B cell (primary cell): ENCODE results near the gene GPC5. TPM values are rescaled to one million over a fixed set of nuclear protein-coding genes. Genes with fewer than 3 reads are reported as not detected.

Experiments used
- ATAC-seq: fragments of 200-7000 bp; cut with Tn5 transposase; one replicate; pipeline ENCODE4 v1.10.0; 2021; ENCODE audit warnings: low read depth, mild to moderate bottlenecking, moderate number of reproducible peaks, moderate library complexity
- CTCF ChIA-PET: fragments of 350-600 bp; sonication (Branson Sonifier 250); formaldehyde crosslinking; loops from one replicate; lab custom pipeline; 2021; ENCODE audit warnings: antibody characterized with exemption, inconsistent platforms; lab: Charles Lee
- POLR2A ChIA-PET: fragments of 350-600 bp; sonication (Branson Sonifier 250); formaldehyde crosslinking; loops from one replicate; lab custom pipeline; 2021; ENCODE audit warnings: antibody characterized with exemption; lab: Charles Lee
- DNase-seq: peaks from one replicate; pipeline ENCODE4 v3.0.0; 2013
- H2AFZ ChIP-seq: 2 replicates; pipeline ENCODE4 v1.6.1; 2012; ENCODE audit warnings: mild to moderate bottlenecking, low read depth, low read length; ENCODE audit not compliant: insufficient read depth, poor library complexity, severe bottlenecking
- H3K27ac ChIP-seq, 2 donors: 1 replicate in 1 of 2; 2 replicates in 1 of 2; pipeline ENCODE4 v1.5.1; 2012 to 2013; ENCODE audit warnings: low read length in 2 of 2, mild to moderate bottlenecking in 2 of 2, moderate library complexity in 1 of 2
- H3K27me3 ChIP-seq, 4 experiments: fragments of 200-600 bp in 1 of 4; sonication (generic) in 1 of 4; replicated peaks in 1 of 4; 1 replicate in 2 of 4; 2 replicates in 2 of 4; pipeline versions ENCODE4 v1.6.1 to v1.7.0; 2013 to 2016; ENCODE audit warnings: low read length in 3 of 4, mild to moderate bottlenecking in 2 of 4, mixed read lengths in 1 of 4, moderate library complexity in 1 of 4; ENCODE audit not compliant: insufficient read depth in 4 of 4, control insufficient read depth in 3 of 4; ENCODE audit errors: control extremely low read depth in 1 of 4
- H3K36me3 ChIP-seq, 2 experiments: replicated peaks in 1 of 2; 1 replicate in 1 of 2; 2 replicates in 1 of 2; pipeline versions ENCODE4 v1.6.1 to v1.7.1; 2013; ENCODE audit warnings: low read length in 1 of 2; ENCODE audit not compliant: insufficient read depth in 2 of 2, control insufficient read depth in 1 of 2; ENCODE audit errors: control extremely low read depth in 1 of 2, extremely low read depth in 1 of 2
- H3K4me1 ChIP-seq, 2 donors: fragments of 200-600 bp in 1 of 2; sonication (generic) in 1 of 2; 1 replicate in 1 of 2; 2 replicates in 1 of 2; pipeline versions ENCODE4 v1.5.1 to v1.6.1; 2013 to 2017; ENCODE audit warnings: low read length in 2 of 2; ENCODE audit not compliant: control insufficient read depth in 2 of 2, insufficient read depth in 2 of 2
- H3K4me2 ChIP-seq: replicated peaks from 2 replicates; pipeline ENCODE3; 2012; ENCODE audit warnings: mild to moderate bottlenecking, low read depth, low read length; ENCODE audit not compliant: poor library complexity, severe bottlenecking
- H3K4me3 ChIP-seq, 5 experiments: fragments of 200-600 bp in 1 of 5; sonication (generic) in 1 of 5; 1 replicate in 3 of 5; 2 replicates in 2 of 5; pipeline versions ENCODE4 v1.5.1 to v1.7.0; 2011 to 2016; ENCODE audit warnings: low read length in 4 of 5, mild to moderate bottlenecking in 4 of 5, low read depth in 2 of 5, control low read depth in 1 of 5, moderate library complexity in 1 of 5; ENCODE audit not compliant: insufficient read depth in 1 of 5; ENCODE audit errors: control extremely low read depth in 1 of 5, extremely low read depth in 1 of 5
- H3K79me2 ChIP-seq: fragments of 200-600 bp; sonication (generic); one replicate; pipeline ENCODE4 v1.6.0; 2016; ENCODE audit warnings: low read length; ENCODE audit not compliant: control insufficient read depth, insufficient read depth
- H3K9ac ChIP-seq: fragments of 200-600 bp; sonication (generic); 2 replicates; pipeline ENCODE4 v1.6.1; 2017; ENCODE audit warnings: mild to moderate bottlenecking, low read length, moderate library complexity
- H3K9me3 ChIP-seq, 3 donors: one replicate each; pipeline versions ENCODE4 v1.6.1 to v1.7.1; 2013; ENCODE audit warnings: low read length in 2 of 3; ENCODE audit not compliant: control insufficient read depth in 2 of 3, insufficient read depth in 1 of 3; ENCODE audit errors: control extremely low read depth in 1 of 3
- H4K20me1 ChIP-seq: 2 replicates; pipeline ENCODE4 v1.6.0; 2012; ENCODE audit warnings: mild to moderate bottlenecking, low read length; ENCODE audit not compliant: insufficient read depth, control insufficient read depth, poor library complexity, severe bottlenecking
- H3K27ac Mint-ChIP-seq: one replicate; pipeline ENCODE4 v1.8.0; 2021; ENCODE audit warnings: mixed read lengths
- H3K27me3 Mint-ChIP-seq: one replicate; pipeline ENCODE4 v1.8.0; 2021; ENCODE audit warnings: mixed read lengths
- H3K4me1 Mint-ChIP-seq: one replicate; pipeline ENCODE4 v1.8.0; 2021; ENCODE audit warnings: mixed read lengths
- H3K4me3 Mint-ChIP-seq: one replicate; pipeline ENCODE4 v1.8.0; 2021; ENCODE audit warnings: mixed read lengths
- H3K9me3 Mint-ChIP-seq: one replicate; pipeline ENCODE4 v1.8.0; 2022; ENCODE audit warnings: mixed read lengths; ENCODE audit not compliant: insufficient read depth
- EZH2 ChIP-seq: IDR thresholded peaks from 2 replicates; pipeline ENCODE4 v1.6.1; 2012; ENCODE audit warnings: borderline replicate concordance, low read depth, mild to moderate bottlenecking, moderate library complexity, low read length; ENCODE audit not compliant: insufficient read depth, poor library complexity, severe bottlenecking
- WGBS: methylation state at CpG from one replicate; pipeline ENCODE4 v1.1.5; 2013; ENCODE audit warnings: missing lambda C conversion rate; ENCODE audit not compliant: insufficient coverage; 5-methylcytosine and 5-hydroxymethylcytosine counted together
- intact Hi-C: fragments of 100-400 bp; cut with micrococcal nuclease; formaldehyde crosslinking; loops from one replicate; pipeline ENCODE4 v1.10.0; 2022
- polyA plus RNA-seq: library from polyadenylated mRNA; depleted of rRNA; stranded (reverse); fragments of >200 nt; gene quantifications from 2 replicates; pipeline ENCODE4 v1.2.3, GENCODE V29; 2012
- total RNA-seq, 2 donors: library from RNA; stranded (reverse); fragments of 120-200 nt in 1 of 2; gene quantifications; 1 replicate in 1 of 2; 2 replicates in 1 of 2; pipeline versions ENCODE4 v1.2.3 to v1.2.4, GENCODE V29; 2013 to 2022
- TF ChIP-seq, protein P1 (sequence below): fragments of 200-600 bp; IDR thresholded peaks from one replicate; pipeline ENCODE4 v1.8.0; 2022; ENCODE audit warnings: antibody characterized with exemption, mild to moderate bottlenecking

The GPC5 gene
- total and polyA plus RNA-seq, 2 donors (not counting 1 experiment from before 2014, with no cell fraction given), result 0.15 to 0.30 TPM

DNA sequence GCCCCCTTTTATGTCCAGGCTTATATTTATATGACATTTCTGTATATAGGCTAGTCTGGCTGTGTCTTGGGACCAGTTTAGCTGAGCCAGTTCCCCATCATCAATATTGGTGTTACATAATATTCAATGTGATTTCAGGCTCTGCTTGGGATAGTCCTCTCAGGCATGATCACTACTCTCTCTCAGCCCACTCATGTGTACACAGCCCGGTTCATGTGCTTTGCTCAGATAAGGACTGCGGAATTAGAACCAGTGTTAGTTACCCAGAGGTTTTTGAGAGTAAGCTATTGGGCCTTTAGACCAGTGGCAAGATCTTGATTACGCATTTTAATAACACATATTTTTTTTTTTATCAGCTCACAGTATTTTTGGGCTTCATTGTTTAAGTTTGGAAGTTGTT, 219.9 kb downstream of the GPC5 start:
- Histone ChIP-seq H2AFZ (no peak overlapping the region), H3K4me1 (no peaks in the 10 kb centered on the region), H4K20me1 (no peaks in the 10 kb centered on the region), H3K36me3 (no peaks in the 10 kb centered on the region), H3K4me2 (no peak overlapping the region), H3K9ac (no peak overlapping the region), H3K4me3 (no peak overlapping the region), H3K9me3 (no peaks in the 10 kb centered on the region), H3K27me3 (no peaks in the 10 kb centered on the region), H3K27ac (no peak overlapping the region), H3K79me2 (no peaks in the 10 kb centered on the region)
- no CpG with 5 or more reads among the region's 3 CpGs for WGBS
- intact Hi-C loops, result no loop called here
- Mint-ChIP-seq H3K9me3 (no peaks in the 10 kb centered on the region), H3K27me3 (no peaks in the 10 kb centered on the region), H3K27ac (no peak overlapping the region), H3K4me1 (no peaks in the 10 kb centered on the region), H3K4me3 (no peak overlapping the region)
- POLR2A ChIA-PET, result no interaction called here
- CTCF ChIA-PET, result no interaction called here
- ATAC-seq (no peak), DNase-seq (no peak)
- TF ChIP-seq, protein P1, sequence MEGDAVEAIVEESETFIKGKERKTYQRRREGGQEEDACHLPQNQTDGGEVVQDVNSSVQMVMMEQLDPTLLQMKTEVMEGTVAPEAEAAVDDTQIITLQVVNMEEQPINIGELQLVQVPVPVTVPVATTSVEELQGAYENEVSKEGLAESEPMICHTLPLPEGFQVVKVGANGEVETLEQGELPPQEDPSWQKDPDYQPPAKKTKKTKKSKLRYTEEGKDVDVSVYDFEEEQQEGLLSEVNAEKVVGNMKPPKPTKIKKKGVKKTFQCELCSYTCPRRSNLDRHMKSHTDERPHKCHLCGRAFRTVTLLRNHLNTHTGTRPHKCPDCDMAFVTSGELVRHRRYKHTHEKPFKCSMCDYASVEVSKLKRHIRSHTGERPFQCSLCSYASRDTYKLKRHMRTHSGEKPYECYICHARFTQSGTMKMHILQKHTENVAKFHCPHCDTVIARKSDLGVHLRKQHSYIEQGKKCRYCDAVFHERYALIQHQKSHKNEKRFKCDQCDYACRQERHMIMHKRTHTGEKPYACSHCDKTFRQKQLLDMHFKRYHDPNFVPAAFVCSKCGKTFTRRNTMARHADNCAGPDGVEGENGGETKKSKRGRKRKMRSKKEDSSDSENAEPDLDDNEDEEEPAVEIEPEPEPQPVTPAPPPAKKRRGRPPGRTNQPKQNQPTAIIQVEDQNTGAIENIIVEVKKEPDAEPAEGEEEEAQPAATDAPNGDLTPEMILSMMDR, result no peak
- TF ChIP-seq EZH2, result no peak

DNA sequence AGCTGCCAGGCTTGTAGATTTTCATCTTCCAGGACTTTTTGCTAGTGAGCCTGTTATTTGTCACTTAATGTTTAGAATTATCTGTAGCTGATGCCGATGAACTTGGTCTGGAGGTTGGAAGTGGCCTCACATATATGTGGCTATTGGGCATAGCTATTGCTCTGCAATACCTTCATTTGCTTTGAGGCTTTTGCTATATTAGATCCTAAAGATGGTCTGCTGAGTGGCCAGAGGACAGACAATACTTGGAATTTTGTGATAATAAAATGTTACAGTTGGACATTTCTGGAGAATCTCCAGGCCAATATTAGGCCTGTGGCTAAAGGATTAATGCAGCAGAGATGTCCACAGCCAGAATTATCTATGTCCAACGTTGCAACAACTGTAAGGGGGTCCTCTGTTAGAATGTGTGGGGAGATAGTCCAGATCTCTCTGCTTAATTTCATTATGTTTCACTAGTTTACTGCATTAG, 222.3 kb downstream of the GPC5 start:
- no peak overlapping the region for H3K4me3 ChIP-seq
- Mint-ChIP-seq H3K4me1 (no peaks in the 10 kb centered on the region), H3K4me3 (no peak overlapping the region)

More for the DNA sequence above, 222.3 kb downstream of the GPC5 start:
- H3K27me3 Mint-ChIP-seq, result no peaks in the 10 kb centered on the region
- H3K27ac ChIP-seq, result no peak overlapping the region
- 89% methylated on average over 1 of the region's 2 CpGs for WGBS
- H3K27me3 ChIP-seq, result no peaks in the 10 kb centered on the region
- H3K36me3 ChIP-seq, result no peaks in the 10 kb centered on the region
- no peak overlapping the region for H3K4me2 ChIP-seq
- no peaks in the 10 kb centered on the region for H4K20me1 ChIP-seq
- no peak overlapping the region for H2AFZ ChIP-seq
- no peak overlapping the region for H3K27ac Mint-ChIP-seq
- CTCF ChIA-PET, result no interaction called here
- H3K9me3 ChIP-seq, result no peaks in the 10 kb centered on the region
- no peaks in the 10 kb centered on the region for H3K4me1 ChIP-seq
- ATAC-seq, result no peak
- intact Hi-C loops, result no loop called here
- no peaks in the 10 kb centered on the region for H3K79me2 ChIP-seq
- TF ChIP-seq EZH2, result no peak
- TF ChIP-seq, protein P1, result no peak
- H3K9ac ChIP-seq, result no peak overlapping the region
- no peaks in the 10 kb centered on the region for H3K9me3 Mint-ChIP-seq
- DNase-seq, result no peak
- POLR2A ChIA-PET, result no interaction called here
